Natural killer cell treated with Interleukin-12 subunit alpha and Interleukin-12 subunit beta and Interleukin-15 and Interleukin-18, amount 100 ng/mL, for 72 hours (primary cell): ENCODE measurements around the gene TMC8. TPM values are rescaled to one million over a fixed set of nuclear protein-coding genes. Genes with fewer than 3 reads are reported as not detected.
A peak's percentile ranks its signal among the peaks of the same experiment; 100 is the strongest.
"Not testable (repeated sequence)": the region's sequence is repeated elsewhere in the genome, so short reads cannot be mapped to it uniquely, and the experiment has no call there.

Experiments used
- ATAC-seq, 2 donors: fragments of 150-1000 bp; cut with Tn5 transposase in 1 of 2; sonication (Bioruptor Pico), chemical (Tn5 transposase) in 1 of 2; 2 replicates each; pipeline ENCODE4 v1.10.0; 2021
- DNase-seq: peaks from one replicate; pipeline ENCODE4 v3.0.0; 2022; ENCODE audit warnings: low spot score
- H3K27ac Mint-ChIP-seq, 2 donors: 1 replicate in 1 of 2; 2 replicates in 1 of 2; pipeline ENCODE4 v1.8.0; 2022; ENCODE audit warnings: mixed read lengths in 2 of 2, mild to moderate bottlenecking in 1 of 2, moderate library complexity in 1 of 2
- H3K27me3 Mint-ChIP-seq, 2 donors: 1 replicate in 1 of 2; 2 replicates in 1 of 2; pipeline ENCODE4 v1.8.0; 2022; ENCODE audit warnings: mixed read lengths in 2 of 2
- H3K36me3 Mint-ChIP-seq: one replicate; pipeline ENCODE4 v1.8.0; 2022; ENCODE audit warnings: mixed read lengths
- H3K4me1 Mint-ChIP-seq, 2 donors: 1 replicate in 1 of 2; 2 replicates in 1 of 2; pipeline ENCODE4 v1.8.0; 2022; ENCODE audit warnings: low read depth in 2 of 2, mixed read lengths in 2 of 2, mild to moderate bottlenecking in 1 of 2
- H3K4me3 Mint-ChIP-seq: one replicate; pipeline ENCODE4 v1.8.0; 2022; ENCODE audit warnings: mixed read lengths
- H3K9me3 Mint-ChIP-seq: 2 replicates; pipeline ENCODE4 v1.8.0; 2022; ENCODE audit warnings: mixed read lengths
- total RNA-seq, 2 donors: library from RNA; stranded (reverse); gene quantifications; one replicate each; pipeline ENCODE4 v1.2.3, GENCODE V29; 2022

TMC8 gene, protein sequence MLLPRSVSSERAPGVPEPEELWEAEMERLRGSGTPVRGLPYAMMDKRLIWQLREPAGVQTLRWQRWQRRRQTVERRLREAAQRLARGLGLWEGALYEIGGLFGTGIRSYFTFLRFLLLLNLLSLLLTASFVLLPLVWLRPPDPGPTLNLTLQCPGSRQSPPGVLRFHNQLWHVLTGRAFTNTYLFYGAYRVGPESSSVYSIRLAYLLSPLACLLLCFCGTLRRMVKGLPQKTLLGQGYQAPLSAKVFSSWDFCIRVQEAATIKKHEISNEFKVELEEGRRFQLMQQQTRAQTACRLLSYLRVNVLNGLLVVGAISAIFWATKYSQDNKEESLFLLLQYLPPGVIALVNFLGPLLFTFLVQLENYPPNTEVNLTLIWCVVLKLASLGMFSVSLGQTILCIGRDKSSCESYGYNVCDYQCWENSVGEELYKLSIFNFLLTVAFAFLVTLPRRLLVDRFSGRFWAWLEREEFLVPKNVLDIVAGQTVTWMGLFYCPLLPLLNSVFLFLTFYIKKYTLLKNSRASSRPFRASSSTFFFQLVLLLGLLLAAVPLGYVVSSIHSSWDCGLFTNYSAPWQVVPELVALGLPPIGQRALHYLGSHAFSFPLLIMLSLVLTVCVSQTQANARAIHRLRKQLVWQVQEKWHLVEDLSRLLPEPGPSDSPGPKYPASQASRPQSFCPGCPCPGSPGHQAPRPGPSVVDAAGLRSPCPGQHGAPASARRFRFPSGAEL
- 100 to 1,000 TPM in 1 of 2 donors, 10 to 100 TPM in 1; 87.1 to 209 TPM for total RNA-seq

DNA sequence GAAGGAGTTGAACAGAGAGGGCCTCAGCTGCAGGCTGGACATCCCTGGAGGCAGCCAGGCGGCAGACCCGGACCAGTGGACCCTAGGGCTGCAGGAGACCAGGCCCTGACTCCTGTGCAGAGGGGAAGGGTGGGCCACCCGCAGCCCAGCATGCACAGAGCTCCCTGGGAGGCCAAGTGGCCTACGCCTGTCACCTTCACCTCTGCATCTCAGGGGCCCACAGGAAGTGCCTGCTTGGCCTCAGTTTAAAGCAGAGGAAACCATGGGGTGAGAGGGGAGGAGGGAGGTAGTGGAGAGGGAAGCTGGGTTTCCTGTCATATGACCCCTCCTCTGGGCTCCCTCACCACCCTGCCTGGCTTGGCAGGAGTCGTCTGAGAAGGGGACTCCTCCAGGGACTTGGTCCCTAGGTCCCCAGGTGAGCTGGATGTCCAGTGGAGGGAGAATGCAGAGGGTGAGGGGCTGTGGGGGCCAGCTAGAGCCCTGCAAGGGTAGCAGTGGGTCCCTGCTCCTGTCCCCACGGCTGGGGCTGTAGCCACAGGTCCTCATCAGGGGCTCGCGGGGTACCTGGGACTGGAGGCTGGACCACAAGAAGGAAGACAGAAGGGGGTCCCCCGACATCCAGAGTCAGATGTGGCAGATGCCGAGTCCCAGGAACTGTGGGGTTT, at the start of gene TMC8:
TSS of gene TMC8 (plus strand) at position 335 of the 665 bp plus-strand sequence. CDS start 818 bp downstream, outside the sequence.
- Mint-ChIP-seq H3K9me3 (no peaks in the 10 kb centered on the region), H3K36me3 (peaks cover 10% of the 10 kb centered on the region), H3K4me1 (peaks cover 38 to 42% of the 10 kb centered on the region in 2 donors), H3K27ac (peak within 1 kb of the TSS; percentile 82 to 94), H3K27me3 (no peaks in the 10 kb centered on the region), H3K4me3 (peak within 1 kb of the TSS; percentile 93)
- ATAC-seq (peak; percentile 70 to 71), DNase-seq (peak; percentile 85)

DNA sequence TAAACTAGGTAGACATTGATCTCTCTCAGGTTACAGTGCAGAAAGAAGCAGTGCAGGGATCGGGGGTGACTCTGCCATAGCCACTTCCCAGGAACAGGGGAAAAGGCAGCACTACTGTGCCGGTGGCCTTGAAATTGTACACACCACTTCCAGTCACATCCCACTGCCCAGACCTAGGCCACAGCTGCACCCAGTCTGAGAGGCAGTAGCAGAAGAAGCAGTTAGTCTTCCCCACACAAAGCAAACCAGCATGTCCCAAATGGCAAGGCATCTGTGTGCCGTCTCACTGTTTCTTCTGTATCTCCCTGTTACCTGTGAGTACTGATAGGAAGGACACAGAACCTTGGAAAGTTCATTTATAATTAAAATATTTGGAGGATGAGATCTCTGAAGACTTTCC, 49.0 kb upstream of the TMC8 start:
- H3K36me3 Mint-ChIP-seq = peaks cover 7% of the 10 kb centered on the region
- DNase-seq (no peak), ATAC-seq (no peak)
- H3K27ac Mint-ChIP-seq = no peak overlapping the region
- H3K4me3 Mint-ChIP-seq = no peak overlapping the region
- H3K4me1 Mint-ChIP-seq = no peaks in the 10 kb centered on the region
- no peaks in the 10 kb centered on the region for H3K27me3 Mint-ChIP-seq
- H3K9me3 Mint-ChIP-seq = no peaks in the 10 kb centered on the region

DNA sequence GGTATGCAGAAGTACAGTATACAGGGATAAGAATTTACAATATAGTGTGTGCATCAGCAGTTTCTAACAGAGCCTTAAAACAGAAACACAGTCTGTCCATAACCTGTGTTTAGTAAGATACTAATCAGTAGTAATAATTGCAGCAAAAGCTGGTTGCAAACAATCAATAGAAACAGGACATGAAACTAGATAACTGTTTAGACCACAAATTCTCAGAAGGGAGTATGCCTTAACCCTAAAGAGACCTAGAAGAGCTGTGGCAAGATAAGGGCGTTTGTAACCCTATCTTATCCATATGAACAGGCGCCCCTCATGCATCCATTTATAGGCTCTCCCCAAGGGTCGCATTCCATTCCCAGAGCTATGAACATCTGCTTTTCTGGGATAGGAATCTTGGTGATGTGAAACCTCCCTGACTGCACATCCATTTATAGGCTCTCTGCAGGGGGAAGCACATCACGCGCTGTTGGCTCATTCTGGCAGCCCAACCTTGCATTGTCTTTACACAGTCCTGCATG, 48.2 kb upstream of the TMC8 start:
- H3K9me3 Mint-ChIP-seq, H3K4me3 Mint-ChIP-seq, H3K27ac Mint-ChIP-seq, ATAC-seq, H3K36me3 Mint-ChIP-seq, DNase-seq, H3K27me3 Mint-ChIP-seq, H3K4me1 Mint-ChIP-seq: not testable (repeated sequence)

DNA sequence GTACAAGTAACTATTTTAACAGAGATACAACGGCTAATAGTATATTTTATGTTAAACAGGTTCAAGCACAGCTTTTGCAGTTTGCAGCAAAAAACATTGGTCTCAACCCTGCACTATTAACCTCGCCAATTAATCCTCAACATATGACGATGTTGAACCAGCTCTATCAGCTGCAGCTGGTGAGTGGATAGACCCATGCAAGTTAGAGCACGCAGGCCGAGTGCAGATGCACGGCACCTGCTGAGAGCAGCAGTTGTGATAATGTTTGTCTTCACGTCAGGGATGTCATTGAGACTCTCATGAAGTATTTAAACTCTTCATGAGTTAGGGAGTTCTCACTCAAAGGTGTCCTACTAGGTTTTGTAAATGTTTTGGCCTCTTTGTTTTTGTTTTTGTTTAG, 47.6 kb upstream of the TMC8 start:
- Mint-ChIP-seq H3K36me3 (peaks cover 4% of the 10 kb centered on the region), H3K9me3 (no peaks in the 10 kb centered on the region), H3K27me3 (no peaks in the 10 kb centered on the region), H3K27ac (no peak overlapping the region), H3K4me3 (no peak overlapping the region), H3K4me1 (no peaks in the 10 kb centered on the region)
- ATAC-seq = no peak
- DNase-seq = no peak

DNA sequence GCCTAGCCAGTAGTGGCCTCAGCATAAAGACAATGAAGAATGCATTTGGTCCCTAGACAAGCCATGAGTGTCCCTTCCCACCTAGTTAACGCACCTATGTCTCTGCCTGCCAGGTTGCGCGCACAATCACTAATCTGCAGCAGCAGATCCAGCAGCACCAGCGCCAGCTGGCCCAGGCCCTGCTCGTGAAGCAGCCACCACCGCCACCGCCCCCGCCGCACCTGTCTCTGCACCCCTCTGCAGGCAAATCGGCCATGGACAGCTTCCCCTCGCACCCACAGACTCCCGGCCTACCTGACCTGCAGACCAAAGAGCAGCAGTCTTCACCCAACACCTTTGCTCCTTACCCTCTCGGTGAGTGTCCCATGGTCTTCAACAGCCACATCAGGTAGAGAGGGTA, 43.8 kb upstream of the TMC8 start:
- Mint-ChIP-seq H3K27me3 (no peaks in the 10 kb centered on the region), H3K4me1 (peaks cover 0 to 4% of the 10 kb centered on the region in 2 donors), H3K4me3 (no peak overlapping the region), H3K36me3 (peaks cover 10% of the 10 kb centered on the region), H3K9me3 (no peaks in the 10 kb centered on the region), H3K27ac (no peak overlapping the region)
- DNase-seq = no peak
- ATAC-seq = no peak

DNA sequence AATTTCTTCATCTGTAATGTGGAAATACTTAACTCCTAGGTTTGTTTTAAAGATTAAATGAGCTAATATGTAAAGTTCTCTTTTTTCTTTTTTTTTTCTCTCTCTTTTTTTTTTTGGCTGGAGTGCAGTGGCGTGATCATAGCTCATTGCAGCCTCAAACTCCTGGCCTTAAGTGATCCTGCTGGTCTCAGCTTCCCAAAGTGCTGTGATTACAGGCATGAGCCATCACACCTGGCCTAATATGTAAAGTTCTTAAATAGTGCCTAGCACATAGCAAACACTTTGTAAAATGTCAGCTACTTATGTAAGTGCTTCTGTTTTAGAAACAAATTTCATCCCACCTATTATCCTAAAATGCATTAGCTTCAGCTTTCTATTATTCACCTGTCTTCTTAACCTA, 42.0 kb upstream of the TMC8 start:
- H3K27me3 Mint-ChIP-seq = no peaks in the 10 kb centered on the region
- ATAC-seq (no peak), DNase-seq (no peak)
- H3K4me1 Mint-ChIP-seq = peaks cover 0 to 4% of the 10 kb centered on the region in 2 donors
- peaks cover 10% of the 10 kb centered on the region for H3K36me3 Mint-ChIP-seq
- H3K4me3 Mint-ChIP-seq = no peak overlapping the region
- peak overlapping the region in 1 of 2 donors; percentile 36 for H3K27ac Mint-ChIP-seq
- no peaks in the 10 kb centered on the region for H3K9me3 Mint-ChIP-seq

DNA sequence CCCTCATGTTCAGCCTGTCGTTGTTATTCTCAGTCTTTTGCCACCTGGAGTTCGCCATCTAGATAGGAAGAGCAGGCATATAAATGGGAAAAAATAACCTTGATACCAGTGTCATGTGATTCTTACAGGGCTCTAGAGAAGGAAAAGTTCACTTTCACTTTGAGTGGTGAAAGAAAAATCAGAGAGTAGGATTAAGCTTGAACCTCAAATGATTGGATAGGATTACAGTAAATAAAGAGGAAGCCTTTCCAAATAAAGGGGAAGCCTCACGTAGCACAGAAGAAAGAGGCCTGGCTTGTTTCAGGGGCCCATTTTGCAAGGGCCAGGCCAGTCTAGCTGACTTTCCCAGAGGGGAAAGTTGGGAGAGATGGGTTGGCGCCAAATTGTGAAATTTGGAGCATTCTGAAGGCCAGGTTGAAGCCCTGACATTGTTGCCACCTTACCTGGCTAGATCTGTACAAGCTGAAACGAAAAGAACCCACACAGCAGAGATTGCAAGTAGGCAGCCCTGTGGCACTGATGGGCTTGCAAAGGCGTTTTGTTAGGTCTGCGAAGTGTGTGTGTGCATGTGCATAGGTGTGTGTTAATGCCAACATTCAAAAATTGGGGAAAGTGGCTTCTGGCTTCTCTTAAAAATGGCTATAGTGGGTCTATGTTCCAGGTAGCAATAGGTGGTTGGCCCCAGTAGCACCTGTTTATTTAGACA, 40.8 kb upstream of the TMC8 start:
- H3K27ac Mint-ChIP-seq = no peak overlapping the region
- peaks cover 0 to 4% of the 10 kb centered on the region in 2 donors for H3K4me1 Mint-ChIP-seq
- DNase-seq = no peak
- no peak overlapping the region for H3K4me3 Mint-ChIP-seq
- ATAC-seq = no peak
- H3K9me3 Mint-ChIP-seq = no peaks in the 10 kb centered on the region
- H3K36me3 Mint-ChIP-seq = peaks cover 12% of the 10 kb centered on the region
- no peaks in the 10 kb centered on the region for H3K27me3 Mint-ChIP-seq

DNA sequence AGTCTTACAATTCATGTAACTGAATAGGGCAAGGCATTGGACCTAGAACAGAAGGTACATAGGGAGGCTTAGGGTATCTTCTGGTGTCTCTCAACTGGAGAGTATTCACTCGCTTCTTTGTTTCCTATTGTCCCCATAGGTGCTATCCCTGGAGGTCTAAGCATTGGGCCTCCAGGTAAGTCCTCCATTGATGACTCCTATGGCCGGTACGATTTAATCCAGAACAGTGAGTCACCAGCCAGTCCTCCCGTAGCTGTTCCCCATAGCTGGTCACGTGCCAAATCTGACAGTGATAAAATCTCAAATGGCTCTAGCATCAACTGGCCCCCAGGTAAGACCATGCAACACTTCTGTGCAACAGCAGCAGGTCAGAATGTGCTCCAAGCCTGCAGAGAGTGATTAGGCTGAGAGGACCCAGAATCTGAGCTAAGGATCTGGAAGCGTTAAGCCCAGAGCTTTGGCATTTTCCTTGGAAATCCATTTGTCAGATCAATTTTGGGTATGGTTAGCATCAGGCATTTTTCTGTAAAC, 37.7 kb upstream of the TMC8 start:
- ATAC-seq (no peak), DNase-seq (no peak)
- H3K27me3 Mint-ChIP-seq = no peaks in the 10 kb centered on the region
- H3K4me3 Mint-ChIP-seq = no peak overlapping the region
- no peaks in the 10 kb centered on the region for H3K9me3 Mint-ChIP-seq
- H3K4me1 Mint-ChIP-seq = peaks cover 0 to 4% of the 10 kb centered on the region in 2 donors
- peaks cover 10% of the 10 kb centered on the region for H3K36me3 Mint-ChIP-seq
- H3K27ac Mint-ChIP-seq = no peak overlapping the region

DNA sequence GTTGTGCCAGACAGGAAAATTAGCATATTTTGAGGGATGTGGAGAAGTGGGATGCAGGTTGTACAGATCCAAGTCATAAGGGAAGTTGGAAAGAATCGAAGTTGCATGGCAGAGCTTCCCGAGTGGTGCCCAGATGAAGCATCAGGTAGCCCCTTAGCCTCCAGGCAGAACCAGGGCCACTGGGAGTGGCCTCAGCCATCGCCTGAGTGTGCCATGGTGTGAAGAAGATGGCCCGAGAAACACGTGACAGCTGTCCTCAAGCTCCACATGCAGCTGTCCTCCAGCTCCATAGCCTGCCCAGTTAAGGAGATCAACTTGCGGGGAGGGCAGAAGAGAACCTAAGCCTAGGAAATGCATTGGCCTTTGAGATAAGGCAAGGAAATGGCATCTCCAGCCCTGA, 35.5 kb upstream of the TMC8 start:
- peaks cover 4% of the 10 kb centered on the region for H3K36me3 Mint-ChIP-seq
- no peak for DNase-seq

DNA sequence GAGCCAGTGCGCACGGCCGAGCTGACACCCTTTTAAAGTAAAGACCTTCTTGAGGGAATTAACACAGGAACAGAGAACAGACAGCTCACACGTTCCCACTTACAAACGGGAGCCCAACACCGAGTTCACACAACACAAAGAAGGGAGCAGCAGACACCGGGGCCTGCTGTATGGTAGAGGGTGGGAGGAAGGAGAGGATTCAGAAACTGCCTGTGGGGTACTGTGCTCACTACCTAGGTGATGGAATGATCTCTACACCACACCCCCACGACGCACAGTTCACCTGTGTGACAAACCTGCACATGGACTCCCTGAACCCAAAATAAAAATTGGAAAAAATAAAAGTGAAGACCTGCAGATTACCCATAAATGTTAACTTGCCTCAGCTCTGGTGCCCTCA, 34.5 kb upstream of the TMC8 start:
- Mint-ChIP-seq H3K27me3 (no peaks in the 10 kb centered on the region), H3K27ac (no peak overlapping the region)
- no peak for ATAC-seq

More for the DNA sequence above, 35.5 kb upstream of the TMC8 start:
- Mint-ChIP-seq H3K27ac (no peak overlapping the region), H3K4me1 (no peaks in the 10 kb centered on the region), H3K27me3 (no peaks in the 10 kb centered on the region), H3K4me3 (no peak overlapping the region), H3K9me3 (no peaks in the 10 kb centered on the region)
- ATAC-seq = no peak

DNA sequence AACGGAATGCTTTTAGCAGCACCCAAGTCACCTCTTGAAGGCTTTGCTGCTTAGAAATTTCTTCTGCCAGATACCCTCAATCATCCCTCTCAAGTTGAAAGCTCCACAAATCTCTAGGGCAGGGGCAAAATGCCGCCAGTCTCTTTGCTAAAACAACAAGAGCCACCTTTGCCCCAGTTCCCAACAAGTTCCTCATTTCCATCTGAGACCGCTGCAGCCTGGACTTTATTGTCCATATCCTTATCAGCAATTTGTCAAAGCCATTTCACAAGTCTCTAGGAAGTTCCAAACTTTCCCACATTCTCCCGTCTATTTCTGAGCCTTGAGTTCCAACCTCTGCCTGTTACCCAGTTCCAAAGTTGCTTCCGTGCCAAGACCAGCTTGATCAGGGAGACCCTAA, 29.5 kb upstream of the TMC8 start:
- no peaks in the 10 kb centered on the region for H3K27me3 Mint-ChIP-seq
- no peak for DNase-seq
- H3K4me1 Mint-ChIP-seq = no peaks in the 10 kb centered on the region
- ATAC-seq = no peak
- H3K27ac Mint-ChIP-seq = no peak overlapping the region
- H3K4me3 Mint-ChIP-seq = no peak overlapping the region
- H3K36me3 Mint-ChIP-seq = no peaks in the 10 kb centered on the region
- no peaks in the 10 kb centered on the region for H3K9me3 Mint-ChIP-seq

More for the DNA sequence above, 34.5 kb upstream of the TMC8 start:
- Mint-ChIP-seq H3K36me3 (peaks cover 4% of the 10 kb centered on the region), H3K4me1 (no peaks in the 10 kb centered on the region), H3K4me3 (no peak overlapping the region), H3K9me3 (no peaks in the 10 kb centered on the region)
- DNase-seq = no peak

DNA sequence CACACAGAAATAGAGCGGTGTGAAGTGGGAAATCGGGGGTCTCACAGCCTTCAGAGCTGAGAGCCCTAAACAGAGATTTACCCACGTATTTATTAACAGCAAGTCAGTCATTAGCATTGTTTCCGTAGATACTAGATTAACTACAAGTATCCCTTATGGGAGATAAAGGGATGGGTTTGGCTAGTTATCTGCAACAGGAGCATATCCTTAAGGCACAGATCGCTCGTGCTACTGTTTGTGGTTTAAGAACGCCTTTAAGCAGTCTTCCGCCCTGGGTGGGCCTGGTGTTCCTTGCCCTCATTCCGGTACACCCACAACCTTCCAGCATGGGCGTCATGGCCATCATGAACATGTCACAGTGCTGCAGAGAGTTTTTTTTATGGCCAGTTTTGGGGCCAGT, 29.0 kb upstream of the TMC8 start:
- Mint-ChIP-seq H3K9me3 (no peaks in the 10 kb centered on the region), H3K4me3 (no peak overlapping the region), H3K27me3 (no peaks in the 10 kb centered on the region), H3K27ac (no peak overlapping the region), H3K36me3 (no peaks in the 10 kb centered on the region), H3K4me1 (no peaks in the 10 kb centered on the region)
- DNase-seq = no peak
- no peak for ATAC-seq

DNA sequence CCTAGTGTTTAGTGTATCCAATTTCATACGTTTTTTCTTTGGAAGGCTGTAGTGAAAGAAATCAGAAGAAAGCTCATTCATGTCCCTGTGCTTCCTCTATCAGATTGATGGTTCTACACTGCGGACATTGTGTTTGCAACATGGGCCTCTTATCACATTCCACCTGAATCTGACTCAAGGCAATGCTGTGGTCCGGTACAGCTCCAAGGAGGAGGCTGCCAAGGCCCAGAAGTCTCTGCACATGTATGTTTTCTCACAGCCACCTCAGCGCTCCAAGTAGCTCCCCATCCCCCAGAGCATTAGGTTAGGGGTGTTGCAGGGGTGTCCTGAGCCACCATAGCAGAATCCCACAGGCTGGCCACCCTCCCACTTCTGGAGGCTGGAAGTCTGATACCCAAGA, 27.3 kb upstream of the TMC8 start:
- DNase-seq = no peak
- H3K4me3 Mint-ChIP-seq = no peak overlapping the region
- ATAC-seq = no peak
- no peaks in the 10 kb centered on the region for H3K9me3 Mint-ChIP-seq
- H3K27me3 Mint-ChIP-seq = no peaks in the 10 kb centered on the region
- no peaks in the 10 kb centered on the region for H3K36me3 Mint-ChIP-seq
- H3K4me1 Mint-ChIP-seq = no peaks in the 10 kb centered on the region
- H3K27ac Mint-ChIP-seq = no peak overlapping the region
